HEK293T (cell line): ENCODE data around the gene BIRC6.

Source experiments
- CTCF ChIA-PET: fragments of 350-600 bp; formaldehyde crosslinking; extraction: SDS; loops from one replicate; lab custom pipeline; 2021; ENCODE audit warnings: antibody characterized with exemption, inconsistent platforms; lab: Yijun Ruan, JAX
- POLR2A ChIA-PET: fragments of 350-600 bp; formaldehyde crosslinking; extraction: SDS; loops from one replicate; lab custom pipeline; 2020; ENCODE audit warnings: antibody characterized with exemption, inconsistent platforms; lab: Yijun Ruan, JAX
- DNase-seq: peaks from one replicate; pipeline ENCODE4 v3.0.0; 2012; ENCODE audit warnings: mixed read lengths; ENCODE audit errors: extremely low spot score
- ARNT ChIP-seq: fragments of 450-650 bp; IDR thresholded peaks from 2 replicates; pipeline ENCODE4 v1.6.1; 2017; ENCODE audit warnings: mild to moderate bottlenecking
- BHLHE40 ChIP-seq: fragments of 450-650 bp; IDR thresholded peaks from 2 replicates; pipeline ENCODE4 v1.6.1; 2016; ENCODE audit warnings: mild to moderate bottlenecking, moderate library complexity, borderline replicate concordance
- CTBP1 ChIP-seq: fragments of 450-650 bp; IDR thresholded peaks from 2 replicates; pipeline ENCODE4 v1.6.1; 2016; ENCODE audit warnings: borderline replicate concordance
- ELF4 ChIP-seq: fragments of 450-650 bp; IDR thresholded peaks from 2 replicates; pipeline ENCODE4 v1.6.1; 2017; ENCODE audit warnings: antibody characterized with exemption
- FOXA1 ChIP-seq: fragments of 450-650 bp; IDR thresholded peaks from 2 replicates; pipeline ENCODE4 v1.6.1; 2016; ENCODE audit warnings: mild to moderate bottlenecking
- FOXK2 ChIP-seq: fragments of 450-650 bp; IDR thresholded peaks from 2 replicates; pipeline ENCODE4 v1.6.1; 2016; ENCODE audit warnings: mild to moderate bottlenecking
- FOXM1 ChIP-seq: fragments of 450-650 bp; IDR thresholded peaks from 2 replicates; pipeline ENCODE4 v1.6.1; 2017; ENCODE audit warnings: mild to moderate bottlenecking, borderline replicate concordance
- HDGF ChIP-seq: fragments of 450-650 bp; IDR thresholded peaks from 2 replicates; pipeline ENCODE4 v1.6.1; 2017; ENCODE audit warnings: antibody characterized with exemption, borderline replicate concordance
- L3MBTL2 ChIP-seq: fragments of 450-650 bp; conservative IDR thresholded peaks from 2 replicates; pipeline ENCODE4 v1.6.1; 2016; ENCODE audit warnings: mild to moderate bottlenecking
- LEF1 ChIP-seq: fragments of 450-650 bp; IDR thresholded peaks from 2 replicates; pipeline ENCODE4 v1.6.1; 2017; ENCODE audit warnings: mild to moderate bottlenecking, borderline replicate concordance
- NFRKB ChIP-seq: fragments of 450-650 bp; IDR thresholded peaks from 2 replicates; pipeline ENCODE4 v1.6.1; 2016; ENCODE audit warnings: mild to moderate bottlenecking, moderate library complexity
- SP1 ChIP-seq: fragments of 450-650 bp; IDR thresholded peaks from 2 replicates; pipeline ENCODE4 v1.6.1; 2017
- SUZ12 ChIP-seq: fragments of 450-650 bp; IDR thresholded peaks from 2 replicates; pipeline ENCODE4 v1.6.1; 2016; ENCODE audit warnings: mild to moderate bottlenecking
- TARDBP ChIP-seq: fragments of 450-650 bp; IDR thresholded peaks from 2 replicates; pipeline ENCODE4 v1.6.1; 2016
- ZNF384 ChIP-seq: fragments of 450-650 bp; IDR thresholded peaks from 2 replicates; pipeline ENCODE4 v1.6.1; 2016
- TF ChIP-seq, protein P1 (sequence below): fragments of 450-650 bp; IDR thresholded peaks from 2 replicates; pipeline ENCODE4 v1.6.1; 2016

Gene BIRC6

GRCh38 chr2:32379352-32379751 lies 22.5 kb downstream of the BIRC6 start:
- no peak for TF ChIP-seq FOXA1
- no peak for TF ChIP-seq BHLHE40
- no peak for TF ChIP-seq NFRKB
- no peak for TF ChIP-seq ELF4
- TF ChIP-seq FOXM1, result no peak
- no peak for TF ChIP-seq SP1
- no peak for TF ChIP-seq TARDBP
- no peak for TF ChIP-seq CTBP1
- TF ChIP-seq ZNF384, result no peak
- TF ChIP-seq, protein P1, sequence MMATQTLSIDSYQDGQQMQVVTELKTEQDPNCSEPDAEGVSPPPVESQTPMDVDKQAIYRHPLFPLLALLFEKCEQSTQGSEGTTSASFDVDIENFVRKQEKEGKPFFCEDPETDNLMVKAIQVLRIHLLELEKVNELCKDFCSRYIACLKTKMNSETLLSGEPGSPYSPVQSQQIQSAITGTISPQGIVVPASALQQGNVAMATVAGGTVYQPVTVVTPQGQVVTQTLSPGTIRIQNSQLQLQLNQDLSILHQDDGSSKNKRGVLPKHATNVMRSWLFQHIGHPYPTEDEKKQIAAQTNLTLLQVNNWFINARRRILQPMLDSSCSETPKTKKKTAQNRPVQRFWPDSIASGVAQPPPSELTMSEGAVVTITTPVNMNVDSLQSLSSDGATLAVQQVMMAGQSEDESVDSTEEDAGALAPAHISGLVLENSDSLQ, result no peak
- TF ChIP-seq FOXK2, result no peak
- no peak for TF ChIP-seq L3MBTL2
- no peak for TF ChIP-seq HDGF
- TF ChIP-seq LEF1, result no peak
- TF ChIP-seq ARNT, result no peak
- POLR2A ChIA-PET, result no interaction called here
- CTCF ChIA-PET, result no interaction called here
- no peak for DNase-seq

DNA sequence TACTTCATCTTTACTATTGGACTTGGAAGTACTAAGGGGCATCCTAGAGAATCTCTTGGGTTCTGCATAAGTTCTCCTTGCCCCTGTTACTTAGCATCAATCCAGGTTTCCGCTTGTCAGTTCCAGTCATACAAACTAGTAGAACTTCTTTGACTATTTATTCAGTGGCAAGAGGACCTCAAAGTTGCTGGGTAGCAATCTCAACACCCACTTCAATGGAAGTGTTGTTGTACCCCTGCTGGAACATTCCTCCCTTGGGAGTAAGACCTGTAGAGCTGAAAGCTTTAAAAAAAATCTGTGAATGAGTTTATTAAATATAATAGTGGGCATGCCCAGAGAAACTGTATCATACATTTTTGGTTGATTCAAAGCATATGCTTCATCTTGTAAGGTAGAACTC lies 27.0 kb downstream of the BIRC6 start:
- CTCF ChIA-PET, result no interaction called here
- TF ChIP-seq SP1 (no peak), ZNF384 (no peak), TARDBP (no peak)
- DNase-seq, result no peak
- POLR2A ChIA-PET, result no interaction called here

DNA sequence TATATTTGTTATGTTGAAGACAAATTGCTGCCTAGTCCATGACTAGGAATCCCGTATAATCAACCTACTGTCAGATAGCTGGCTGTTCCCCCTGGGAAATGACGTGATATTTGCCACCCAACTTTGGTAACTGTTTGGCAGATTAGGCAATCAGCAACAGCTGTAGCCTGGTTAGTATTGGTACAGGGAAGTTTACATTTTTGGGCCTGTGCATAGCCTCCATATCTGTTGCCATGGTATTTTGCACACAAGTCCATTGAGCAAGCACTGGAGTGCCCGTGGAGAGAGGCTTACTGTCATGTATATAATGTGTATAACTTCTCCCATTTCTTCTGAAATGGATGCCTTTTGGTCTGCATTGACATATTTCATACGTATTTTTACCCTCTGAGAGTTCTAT lies 27.7 kb downstream of the BIRC6 start:
- ChIA-PET CTCF (no interaction called here), POLR2A (no interaction called here)
- no peak for DNase-seq
- TF ChIP-seq L3MBTL2 (no peak), LEF1 (no peak), ZNF384 (no peak), FOXM1 (no peak), TARDBP (no peak), FOXK2 (no peak), FOXA1 (no peak), HDGF (no peak), BHLHE40 (no peak), ELF4 (no peak), SUZ12 (no peak), NFRKB (no peak), CTBP1 (no peak), SP1 (no peak), ARNT (no peak)
- TF ChIP-seq, protein P1, result no peak

DNA sequence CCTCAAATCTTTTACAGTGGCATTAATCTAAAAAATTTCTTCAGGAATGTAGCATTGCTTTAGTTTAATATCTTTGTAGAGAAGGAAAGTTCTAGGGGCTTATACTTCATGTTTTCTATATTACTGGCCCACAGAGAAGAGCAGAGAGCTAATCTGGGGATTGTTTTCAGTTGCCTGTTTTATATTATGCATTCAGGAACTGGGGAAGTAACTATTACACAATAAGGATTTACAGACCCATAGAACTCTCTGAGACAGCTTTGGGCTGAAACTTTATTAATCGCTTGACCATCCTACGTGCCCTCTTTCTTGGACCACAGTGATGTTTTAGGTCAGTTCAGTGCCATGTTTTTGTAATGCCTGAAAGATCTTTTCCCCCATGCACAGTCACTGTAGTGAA lies 29.9 kb downstream of the BIRC6 start:
- no peak for DNase-seq
- CTCF ChIA-PET, result no interaction called here
- TF ChIP-seq L3MBTL2, result no peak
- TF ChIP-seq BHLHE40, result no peak
- no peak for TF ChIP-seq FOXK2
- TF ChIP-seq, protein P1, result no peak
- no peak for TF ChIP-seq HDGF
- TF ChIP-seq TARDBP, result no peak
- TF ChIP-seq ARNT, result no peak
- TF ChIP-seq LEF1, result no peak
- no peak for TF ChIP-seq FOXA1
- POLR2A ChIA-PET, result no interaction called here

GRCh38 chr2:32399221-32399620 lies 42.4 kb downstream of the BIRC6 start:
- DNase-seq, result no peak
- CTCF ChIA-PET, result interaction anchor here (0.6 kb wide), 1 partner anchor 206 kb away, joined by 3 read pairs; no protein-coding TSS in a partner anchor
- POLR2A ChIA-PET, result no interaction called here
- TF ChIP-seq, protein P1, result no peak
- TF ChIP-seq NFRKB (no peak), LEF1 (no peak)

GRCh38 chr2:32402091-32402490 lies 45.3 kb downstream of the BIRC6 start:
- POLR2A ChIA-PET, result no interaction called here
- CTCF ChIA-PET, result no interaction called here

GRCh38 chr2:32403782-32404181 lies 47.0 kb downstream of the BIRC6 start:
- DNase-seq, result no peak
- no peak for TF ChIP-seq ZNF384
- no peak for TF ChIP-seq TARDBP
- no peak for TF ChIP-seq CTBP1
- no peak for TF ChIP-seq FOXM1
- TF ChIP-seq ARNT, result no peak
- TF ChIP-seq BHLHE40, result no peak
- TF ChIP-seq SP1, result no peak
- TF ChIP-seq FOXK2, result no peak
- TF ChIP-seq ELF4, result no peak
- no peak for TF ChIP-seq NFRKB
- TF ChIP-seq SUZ12, result no peak
- TF ChIP-seq, protein P1, result no peak
- no peak for TF ChIP-seq FOXA1
- no peak for TF ChIP-seq LEF1
- TF ChIP-seq L3MBTL2, result no peak
- no peak for TF ChIP-seq HDGF
- ChIA-PET CTCF (no interaction called here), POLR2A (no interaction called here)

More at GRCh38 chr2:32402091-32402490, 45.3 kb downstream of the BIRC6 start:
- no peak for DNase-seq
- no peak for TF ChIP-seq FOXA1
- TF ChIP-seq SUZ12, result no peak
- TF ChIP-seq BHLHE40, result no peak
